Neural crest cell (in vitro differentiated cells): ENCODE measurements around the gene ZNF652. TPM values are rescaled to one million over a fixed set of nuclear protein-coding genes. Genes with fewer than 3 reads are reported as not detected.

Experiments
- DNase-seq: peaks from one replicate; pipeline ENCODE4 v3.0.0; 2021; ENCODE audit warnings: low read depth, mixed read lengths, low spot score
- H3K27ac Mint-ChIP-seq: one replicate; pipeline ENCODE4 v1.8.0; 2021; ENCODE audit warnings: mild to moderate bottlenecking, mixed read lengths; ENCODE audit not compliant: unreplicated experiment
- H3K27me3 Mint-ChIP-seq: 2 replicates; pipeline ENCODE4 v1.8.0; 2021; ENCODE audit warnings: low read depth, mild to moderate bottlenecking, mixed read lengths
- H3K36me3 Mint-ChIP-seq: 2 replicates; pipeline ENCODE4 v1.8.0; 2021; ENCODE audit warnings: low read depth, mild to moderate bottlenecking, mixed read lengths
- H3K4me1 Mint-ChIP-seq: 2 replicates; pipeline ENCODE4 v1.8.0; 2021; ENCODE audit warnings: mixed read lengths
- H3K4me3 Mint-ChIP-seq: one replicate; pipeline ENCODE4 v1.8.0; 2021; ENCODE audit warnings: mild to moderate bottlenecking, mixed read lengths
- H3K9me3 Mint-ChIP-seq: 2 replicates; pipeline ENCODE4 v1.8.0; 2021; ENCODE audit warnings: mixed read lengths
- total RNA-seq: library from RNA; stranded (reverse); gene quantifications from 2 replicates; pipeline ENCODE4 v1.2.1, GENCODE V29; 2021
- TF ChIP-seq, protein P1 (sequence below): fragments of 200-600 bp; sonication (generic); conservative IDR thresholded peaks from 2 replicates; pipeline ENCODE4 v1.5.0; 2021; ENCODE audit warnings: antibody characterized with exemption, mild to moderate bottlenecking

The ZNF652 gene
- total RNA-seq, 1 donor from 2014 or later: 42.1 TPM

DNA sequence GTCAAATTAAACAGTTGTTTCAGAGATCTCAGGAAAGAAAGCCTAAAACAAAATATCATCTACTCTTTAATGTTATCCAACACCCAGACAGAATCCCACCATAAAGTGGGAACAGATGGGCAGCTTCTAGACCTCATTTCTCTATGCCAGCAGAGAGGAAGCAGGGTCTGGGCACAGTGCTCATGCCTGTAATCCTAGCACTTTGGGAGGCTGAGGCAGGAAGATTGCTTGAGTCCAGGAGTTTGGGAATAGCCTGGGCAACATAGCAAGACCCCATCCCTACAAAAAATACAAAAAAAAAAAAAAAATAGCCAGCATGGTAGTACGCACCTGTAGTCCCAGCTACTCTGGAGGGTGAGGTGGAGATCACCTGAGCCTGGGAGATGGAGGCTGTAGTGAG, 13.5 kb upstream of the ZNF652 start:
- TF ChIP-seq, protein P1, sequence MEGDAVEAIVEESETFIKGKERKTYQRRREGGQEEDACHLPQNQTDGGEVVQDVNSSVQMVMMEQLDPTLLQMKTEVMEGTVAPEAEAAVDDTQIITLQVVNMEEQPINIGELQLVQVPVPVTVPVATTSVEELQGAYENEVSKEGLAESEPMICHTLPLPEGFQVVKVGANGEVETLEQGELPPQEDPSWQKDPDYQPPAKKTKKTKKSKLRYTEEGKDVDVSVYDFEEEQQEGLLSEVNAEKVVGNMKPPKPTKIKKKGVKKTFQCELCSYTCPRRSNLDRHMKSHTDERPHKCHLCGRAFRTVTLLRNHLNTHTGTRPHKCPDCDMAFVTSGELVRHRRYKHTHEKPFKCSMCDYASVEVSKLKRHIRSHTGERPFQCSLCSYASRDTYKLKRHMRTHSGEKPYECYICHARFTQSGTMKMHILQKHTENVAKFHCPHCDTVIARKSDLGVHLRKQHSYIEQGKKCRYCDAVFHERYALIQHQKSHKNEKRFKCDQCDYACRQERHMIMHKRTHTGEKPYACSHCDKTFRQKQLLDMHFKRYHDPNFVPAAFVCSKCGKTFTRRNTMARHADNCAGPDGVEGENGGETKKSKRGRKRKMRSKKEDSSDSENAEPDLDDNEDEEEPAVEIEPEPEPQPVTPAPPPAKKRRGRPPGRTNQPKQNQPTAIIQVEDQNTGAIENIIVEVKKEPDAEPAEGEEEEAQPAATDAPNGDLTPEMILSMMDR: no peak
- no peak overlapping the region for H3K4me3 Mint-ChIP-seq
- H3K9me3 Mint-ChIP-seq: no peaks in the 10 kb centered on the region
- no peak overlapping the region for H3K27ac Mint-ChIP-seq
- H3K36me3 Mint-ChIP-seq: no peaks in the 10 kb centered on the region
- no peak for DNase-seq
- H3K27me3 Mint-ChIP-seq: no peaks in the 10 kb centered on the region
- H3K4me1 Mint-ChIP-seq: peaks cover 11% of the 10 kb centered on the region

DNA sequence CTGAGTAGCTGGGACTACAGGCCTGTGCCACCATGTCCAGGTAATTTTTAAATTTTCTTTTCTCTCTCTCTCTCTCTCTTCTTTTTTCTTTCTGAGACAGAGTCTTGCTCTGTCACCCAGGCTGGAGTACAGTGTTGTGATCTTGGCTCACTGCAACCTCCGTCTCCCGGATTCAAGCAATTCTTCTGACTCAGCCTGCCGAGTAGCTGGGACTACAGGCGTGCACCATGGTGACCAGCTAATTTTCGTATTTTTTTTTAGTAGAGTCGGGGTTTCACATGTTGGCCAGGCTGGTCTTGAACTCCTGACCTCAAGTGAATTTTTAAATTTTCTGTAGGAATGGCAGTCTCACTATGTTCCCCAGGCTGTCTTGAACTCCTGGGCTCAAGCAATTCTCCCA, 11.1 kb upstream of the ZNF652 start:
- H3K9me3 Mint-ChIP-seq: no peaks in the 10 kb centered on the region
- no peaks in the 10 kb centered on the region for H3K27me3 Mint-ChIP-seq
- H3K27ac Mint-ChIP-seq: no peak overlapping the region
- no peak overlapping the region for H3K4me3 Mint-ChIP-seq
- peaks cover 11% of the 10 kb centered on the region for H3K4me1 Mint-ChIP-seq
- no peaks in the 10 kb centered on the region for H3K36me3 Mint-ChIP-seq
- no peak for DNase-seq
- TF ChIP-seq, protein P1: no peak

DNA sequence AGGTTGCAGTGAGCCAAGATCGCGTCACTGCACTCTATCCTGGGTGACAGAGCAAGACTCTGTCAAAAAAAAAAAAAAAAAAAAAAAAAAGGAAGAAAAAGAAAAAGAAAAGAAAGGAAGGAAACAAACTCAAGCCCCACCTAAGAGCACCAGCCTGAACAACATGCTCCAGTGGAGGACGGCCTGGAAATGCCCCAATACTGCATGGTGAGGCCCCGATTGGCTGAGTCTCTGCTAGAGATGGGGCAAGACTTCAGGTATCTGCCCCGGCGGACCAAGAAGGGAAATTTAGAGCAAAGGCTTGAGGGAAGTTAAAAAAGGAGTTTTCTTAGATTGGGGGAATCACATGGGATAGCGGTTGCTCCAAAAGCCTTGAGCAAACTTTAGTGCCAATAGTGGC, 10.4 kb upstream of the ZNF652 start:
- Mint-ChIP-seq H3K27me3 (no peaks in the 10 kb centered on the region), H3K4me1 (peaks cover 11% of the 10 kb centered on the region), H3K4me3 (no peak overlapping the region), H3K9me3 (no peaks in the 10 kb centered on the region), H3K27ac (no peak overlapping the region), H3K36me3 (no peaks in the 10 kb centered on the region)
- DNase-seq: no peak
- TF ChIP-seq, protein P1: no peak

DNA sequence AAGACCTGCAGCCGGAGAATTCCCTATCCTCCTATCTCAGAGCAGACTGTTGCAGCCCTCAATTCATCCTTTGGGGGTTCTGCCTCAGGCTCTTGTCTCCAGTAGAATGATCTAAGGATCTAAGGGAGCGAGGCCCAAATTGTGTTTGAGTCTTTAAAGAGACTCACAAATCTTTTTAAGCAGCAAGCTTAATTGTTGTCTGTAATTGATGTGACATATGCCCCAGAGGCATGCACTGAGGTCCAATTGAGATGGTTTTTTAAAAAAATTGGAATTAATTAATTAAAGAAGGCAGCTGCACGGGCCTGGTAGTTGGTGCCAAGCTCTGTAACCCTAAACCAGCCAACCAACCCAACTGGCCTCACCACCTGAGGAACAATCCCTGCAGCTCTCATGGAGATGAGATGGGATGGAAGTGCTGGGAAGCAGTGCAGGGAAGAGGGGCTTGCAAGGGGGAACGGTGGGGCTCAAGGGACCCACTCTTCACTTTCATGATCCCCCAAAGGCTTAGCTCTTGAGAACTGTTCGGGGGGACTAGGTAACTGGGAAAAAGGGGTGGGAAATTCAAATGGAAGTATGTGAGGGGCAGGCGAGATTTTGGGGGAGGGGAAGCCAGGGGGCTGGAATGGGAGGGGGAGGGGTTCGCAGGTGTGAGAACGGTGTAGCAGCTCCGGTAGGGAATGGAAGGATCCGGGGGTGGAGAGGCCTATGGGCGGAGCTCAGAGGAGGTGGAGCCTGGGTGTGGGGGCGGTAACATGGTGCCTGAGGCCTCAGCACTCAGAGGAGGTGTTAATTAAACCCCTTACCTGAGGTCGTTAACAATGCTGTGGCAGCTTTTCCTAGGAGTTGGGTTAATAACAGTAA, 9.2 kb upstream of the ZNF652 start:
- H3K4me3 Mint-ChIP-seq: no peak overlapping the region
- H3K27ac Mint-ChIP-seq: no peak overlapping the region
- TF ChIP-seq, protein P1: no peak
- H3K4me1 Mint-ChIP-seq: peaks cover 2% of the 10 kb centered on the region
- DNase-seq: no peak
- no peaks in the 10 kb centered on the region for H3K36me3 Mint-ChIP-seq
- H3K27me3 Mint-ChIP-seq: no peaks in the 10 kb centered on the region
- no peaks in the 10 kb centered on the region for H3K9me3 Mint-ChIP-seq

DNA sequence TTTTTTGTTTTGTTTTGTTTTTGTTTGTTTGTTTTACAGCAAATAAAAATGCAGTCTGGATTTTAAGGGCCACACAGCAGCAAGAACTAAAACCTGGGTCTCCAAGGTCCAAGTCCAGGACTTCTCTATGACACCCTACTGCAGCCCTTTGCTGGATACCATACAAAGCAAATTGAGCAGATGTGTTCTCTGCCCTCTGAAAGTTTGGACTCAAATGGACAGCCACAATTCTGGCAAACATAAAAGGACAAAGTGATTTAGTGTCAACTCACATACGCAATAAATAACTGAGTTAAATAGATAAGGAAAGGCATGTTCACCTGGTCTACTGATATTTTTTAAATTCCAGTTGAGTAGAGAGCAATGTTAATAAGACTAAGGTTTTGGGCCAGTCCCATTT, 7.7 kb upstream of the ZNF652 start:
- Mint-ChIP-seq H3K27ac (no peak overlapping the region), H3K27me3 (no peaks in the 10 kb centered on the region), H3K9me3 (no peaks in the 10 kb centered on the region), H3K4me1 (no peaks in the 10 kb centered on the region), H3K4me3 (no peak overlapping the region), H3K36me3 (no peaks in the 10 kb centered on the region)
- TF ChIP-seq, protein P1: no peak
- DNase-seq: no peak
